HUDEP-2 (cell line): Measurements from ENCODE around the gene GRK5.

Experiments used
- DNase-seq, 76 experiments: peaks; one replicate each; lab custom pipeline; 2025; ENCODE audit not compliant: unreplicated experiment in 76 of 76; lab: John Stamatoyannopoulos, UW

GRK5 gene

GRCh38 chr10:119333146-119333792, 125.9 kb downstream of the GRK5 start:
- no peak for DNase-seq

- no peak for DNase-seq
These were observed 128.4 kb downstream of the GRK5 start for GRCh38 chr10:119335671-119336353.

GRCh38 chr10:119336599-119336998, 129.2 kb downstream of the GRK5 start:
- no peak for DNase-seq

GRCh38 chr10:119337223-119337622, 129.9 kb downstream of the GRK5 start:
- no peak for DNase-seq

GRCh38 chr10:119337796-119338432, 130.5 kb downstream of the GRK5 start:
- no peak for DNase-seq

GRCh38 chr10:119339109-119339508, 131.7 kb downstream of the GRK5 start:
- DNase-seq = no peak

GRCh38 chr10:119340893-119341458, 133.6 kb downstream of the GRK5 start:
- DNase-seq = no peak

GRCh38 chr10:119341459-119342301, 134.3 kb downstream of the GRK5 start:
- DNase-seq = no peak

- DNase-seq = no peak
These were observed 135.0 kb downstream of the GRK5 start for GRCh38 chr10:119342335-119342734.

- DNase-seq = no peak
These were observed 135.7 kb downstream of the GRK5 start for GRCh38 chr10:119343011-119343601.

GRCh38 chr10:119344381-119344780, 137.0 kb downstream of the GRK5 start:
- no peak for DNase-seq

GRCh38 chr10:119346095-119346832, 138.9 kb downstream of the GRK5 start:
- DNase-seq = no peak

- DNase-seq = no peak
These were observed 140.0 kb downstream of the GRK5 start for GRCh38 chr10:119347181-119347974.

GRCh38 chr10:119348106-119348505, 140.7 kb downstream of the GRK5 start:
- no peak for DNase-seq

- DNase-seq = no peak
These were observed 141.3 kb downstream of the GRK5 start for GRCh38 chr10:119348516-119349240.

GRCh38 chr10:119349341-119349740, 142.0 kb downstream of the GRK5 start:
- DNase-seq = no peak

GRCh38 chr10:119349937-119350501, 142.6 kb downstream of the GRK5 start:
- DNase-seq = no peak

- DNase-seq = no peak
These were observed 143.2 kb downstream of the GRK5 start for GRCh38 chr10:119350502-119351097.
